GM18508 (cell line): ENCODE results near the gene SMAP1.

Experiments used
- ATAC-seq: cut with Tn5 transposase; IDR thresholded peaks from one replicate; pipeline ENCODE4 v1.9.1; 2021; ENCODE audit warnings: moderate number of reproducible peaks; ENCODE audit not compliant: insufficient read depth, unreplicated experiment

SMAP1 gene

DNA sequence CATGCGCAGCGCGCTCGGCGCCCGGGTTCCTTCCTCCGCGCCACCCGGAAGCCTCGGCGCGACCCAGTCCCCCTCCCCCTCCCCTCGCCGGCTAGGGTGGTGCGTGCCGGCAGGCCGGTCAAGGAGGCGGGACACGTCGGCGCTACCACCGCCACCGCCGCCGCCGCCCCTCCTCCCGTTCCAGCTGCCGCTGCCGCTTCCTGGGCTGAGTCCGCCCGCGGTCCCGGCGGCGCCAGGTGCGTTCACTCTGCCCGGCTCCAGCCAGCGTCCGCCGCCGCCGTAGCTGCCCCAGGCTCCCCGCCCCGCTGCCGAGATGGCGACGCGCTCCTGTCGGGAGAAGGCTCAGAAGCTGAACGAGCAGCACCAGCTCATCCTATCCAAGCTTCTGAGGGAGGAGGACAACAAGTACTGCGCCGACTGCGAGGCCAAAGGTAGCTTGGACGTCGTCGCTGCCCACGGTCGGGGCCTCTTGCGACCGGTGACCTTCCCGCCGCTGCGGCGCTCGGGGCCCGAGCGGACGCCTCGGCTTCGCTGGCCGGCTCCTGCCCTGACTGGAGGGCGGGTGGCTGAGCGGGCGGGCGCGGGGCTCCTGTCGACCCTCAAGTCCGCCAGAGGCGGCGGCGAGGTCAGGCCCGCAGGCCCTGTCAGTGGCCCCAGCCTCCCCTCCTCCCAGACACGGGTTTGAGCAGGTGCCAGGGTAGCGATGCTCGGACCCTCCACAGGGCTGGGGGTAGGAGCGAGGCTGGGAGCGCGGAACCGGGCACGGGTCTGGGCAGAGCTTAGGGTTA lies at the start of gene SMAP1:
TSS of gene SMAP1 (plus strand) at position 173 of the 788 bp plus-strand sequence. CDS start at position 314, 141 bp downstream.
- peak; percentile 49 for ATAC-seq

DNA sequence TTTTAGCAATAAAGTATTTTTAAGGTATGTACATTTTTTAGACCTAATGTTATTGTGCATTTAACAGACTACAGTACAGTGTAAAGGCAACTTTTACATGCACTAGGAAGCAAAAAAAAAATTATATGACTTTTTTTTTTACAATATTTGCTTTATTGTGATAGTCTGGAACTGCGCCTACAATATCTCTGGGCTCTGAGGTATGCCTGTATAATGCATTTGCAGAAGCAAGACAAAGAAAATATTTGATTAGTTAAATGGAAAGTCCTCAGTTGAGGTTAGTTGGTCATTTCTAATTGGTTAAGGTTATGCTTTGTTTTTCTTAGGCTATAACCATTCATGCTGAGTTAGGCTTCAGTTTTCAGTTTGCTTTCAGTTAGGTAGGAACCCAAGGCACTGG lies 46.9 kb upstream of the SMAP1 start:
- ATAC-seq, result no peak

DNA sequence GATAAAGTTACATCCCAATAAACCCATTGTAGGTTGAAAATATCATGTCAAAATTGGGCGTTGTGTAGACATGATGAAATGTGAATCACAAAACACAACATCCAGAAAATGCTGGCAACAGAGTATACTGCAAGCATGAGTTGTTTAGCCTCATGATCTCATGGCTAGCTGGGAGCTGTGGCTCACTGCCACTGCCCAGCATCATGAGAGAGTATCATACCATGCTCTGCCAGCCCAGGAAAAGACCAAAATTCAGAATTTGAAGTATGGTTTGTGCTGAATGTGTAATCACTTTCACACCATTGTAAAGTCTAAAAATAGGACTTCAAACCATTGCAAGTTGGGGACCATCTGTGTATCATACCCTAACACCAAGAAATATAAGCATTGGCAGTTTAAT lies 45.2 kb upstream of the SMAP1 start:
- ATAC-seq, result no peak

DNA sequence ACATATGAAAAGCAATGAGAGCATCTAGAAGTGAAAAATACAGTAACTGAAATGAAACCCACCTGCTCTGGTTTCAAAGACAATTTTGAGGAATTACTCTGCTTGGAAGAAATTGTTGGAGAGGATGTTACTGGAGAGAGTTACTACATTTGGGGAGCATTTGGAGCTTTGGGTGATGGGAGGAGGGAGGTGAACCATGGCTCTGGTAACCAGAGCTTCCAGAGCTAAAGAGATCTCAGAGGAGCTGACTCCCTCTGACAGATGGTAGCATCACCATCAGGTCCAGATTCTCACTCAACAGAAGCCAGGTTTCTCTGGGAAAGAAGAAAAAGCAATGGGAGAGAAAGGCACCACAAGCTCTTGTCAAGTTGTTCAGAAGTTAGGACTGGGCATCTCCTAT lies 42.2 kb upstream of the SMAP1 start:
- no peak for ATAC-seq

DNA sequence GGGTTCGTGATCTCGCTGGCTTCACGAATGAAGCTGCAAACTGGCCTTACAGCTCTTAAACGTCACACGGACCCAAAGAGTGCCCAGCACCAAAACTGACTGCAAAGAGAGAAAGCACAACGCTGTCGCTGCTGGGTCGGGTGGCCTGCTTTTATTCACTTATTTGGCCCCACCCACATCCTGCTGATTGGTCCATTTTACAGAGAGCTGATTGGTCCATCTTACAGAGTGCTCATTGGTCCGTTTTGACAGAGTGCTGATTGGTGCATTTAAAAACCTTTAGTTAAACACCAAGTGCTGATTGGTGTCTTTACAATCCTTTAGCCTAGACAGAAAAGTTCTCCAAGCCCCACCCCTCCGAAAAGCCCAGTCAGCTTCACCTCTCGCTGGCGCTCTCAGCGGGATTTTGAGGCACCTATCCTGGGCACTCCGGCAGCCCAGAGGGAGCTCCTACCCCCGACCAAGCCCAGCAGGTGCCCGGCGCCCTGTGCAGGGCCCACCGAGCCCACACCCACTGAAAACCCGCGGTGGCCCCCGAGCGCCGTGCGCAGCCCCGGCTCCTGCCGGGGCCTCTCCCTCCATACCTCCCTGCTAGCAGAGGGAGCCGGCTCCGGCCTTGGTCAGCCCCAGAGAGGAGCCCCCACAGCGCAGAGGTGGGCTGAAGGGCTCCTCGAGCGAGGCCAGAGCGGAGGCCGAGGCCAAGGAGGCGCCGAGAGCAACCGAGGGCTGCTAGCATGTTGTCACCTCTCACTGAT lies 40.0 kb upstream of the SMAP1 start:
- no peak for ATAC-seq

DNA sequence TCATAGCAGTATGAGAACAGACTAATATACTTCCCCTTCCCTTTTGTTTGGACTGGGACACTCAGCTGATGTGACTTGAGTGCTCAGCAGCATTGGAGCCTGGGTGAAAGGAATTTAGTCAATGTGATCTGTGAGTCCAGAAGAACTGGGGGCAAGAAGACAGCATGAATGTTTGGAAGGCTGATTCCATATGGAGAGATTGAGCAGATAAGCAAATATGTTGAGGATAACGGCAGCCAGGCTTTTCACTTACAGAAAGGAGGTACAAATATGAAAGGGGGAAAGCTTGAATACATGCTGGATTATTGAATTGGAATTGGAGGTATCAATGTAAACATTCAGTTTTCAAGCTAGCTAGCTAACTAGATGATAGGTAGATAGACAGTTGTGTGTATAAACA lies 37.8 kb upstream of the SMAP1 start:
- ATAC-seq, result no peak

DNA sequence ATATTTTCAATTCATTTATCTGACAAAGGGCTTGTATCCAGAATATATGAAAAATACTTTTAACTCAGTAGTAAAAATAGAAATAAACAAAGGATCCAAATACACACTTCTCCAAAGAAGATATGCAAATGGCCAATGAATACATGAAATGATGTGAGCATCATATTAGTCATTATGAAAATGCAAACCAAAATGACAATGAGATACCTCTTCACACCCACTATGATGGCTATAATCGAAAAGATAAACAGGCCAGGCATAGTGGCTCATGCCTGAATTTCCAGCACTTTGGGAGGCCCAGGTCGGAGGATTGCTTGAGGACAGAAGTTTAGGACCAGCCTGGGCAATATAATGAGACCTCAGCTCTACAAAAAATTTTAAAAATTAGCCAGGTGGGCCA lies 33.8 kb upstream of the SMAP1 start:
- no peak for ATAC-seq

DNA sequence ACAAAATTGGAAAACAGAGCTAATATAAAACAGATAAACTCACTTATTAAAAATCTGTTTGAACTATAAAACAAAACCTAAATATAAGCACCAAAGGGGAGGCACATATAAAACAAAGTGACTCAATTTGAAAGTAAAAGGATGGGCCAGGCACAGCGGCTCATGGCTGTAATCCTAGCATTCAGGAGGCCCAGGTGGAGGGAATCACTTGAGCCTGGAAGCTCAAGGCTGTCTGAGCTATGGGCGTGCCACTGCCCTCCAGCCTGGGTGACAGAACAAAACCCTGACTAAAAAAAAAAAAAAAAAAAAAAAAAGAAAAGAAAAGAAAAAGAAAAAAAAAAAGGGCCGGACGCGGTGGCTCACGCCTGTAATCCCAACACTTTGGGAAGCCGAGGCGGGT lies 31.1 kb upstream of the SMAP1 start:
- ATAC-seq, result no peak

DNA sequence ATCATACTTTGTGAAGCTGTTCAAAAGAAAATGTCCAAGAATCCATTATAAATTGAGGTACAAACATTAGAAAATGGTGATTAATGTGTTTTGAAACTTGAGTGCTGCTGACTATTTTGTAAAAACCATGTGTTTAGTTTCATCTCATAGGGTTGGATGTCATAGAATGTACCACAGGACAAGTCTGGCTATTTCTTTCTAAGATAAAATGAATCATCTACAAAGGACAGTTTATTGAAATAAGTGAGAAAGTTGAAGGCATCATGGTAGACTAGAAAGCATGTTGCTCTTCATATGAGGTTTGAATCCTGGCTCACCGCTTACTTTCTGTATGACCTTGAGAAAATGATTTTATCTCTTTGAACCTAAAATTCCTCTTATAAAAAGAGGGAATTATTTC lies 29.2 kb upstream of the SMAP1 start:
- ATAC-seq, result no peak

DNA sequence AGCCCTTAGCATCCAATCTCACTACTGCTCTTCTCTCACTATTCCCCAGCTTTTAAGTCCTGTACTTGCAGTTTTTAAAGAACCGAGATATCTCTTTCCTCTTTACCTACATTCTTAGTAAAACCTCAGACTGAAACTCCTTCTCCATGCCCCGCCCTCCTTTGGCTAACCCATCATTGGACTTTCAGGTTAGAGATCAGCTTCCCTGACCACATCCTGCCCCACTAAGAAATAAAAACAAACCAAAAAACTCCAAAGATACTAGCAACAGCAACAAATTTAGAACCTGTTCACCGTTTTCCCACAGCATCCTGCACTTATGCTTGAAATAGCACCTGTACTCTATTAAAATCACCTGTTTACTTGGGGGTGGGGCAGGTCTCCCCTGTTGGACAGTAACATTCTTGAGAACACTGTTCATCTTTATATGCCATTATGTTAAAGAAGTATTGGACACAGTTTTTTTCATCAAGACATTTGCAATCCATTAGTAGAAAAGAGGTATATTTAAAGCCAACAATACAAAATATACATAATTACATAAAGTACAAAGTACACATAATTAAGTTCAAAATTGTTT lies 16.3 kb upstream of the SMAP1 start:
- ATAC-seq, result peak; percentile 69

DNA sequence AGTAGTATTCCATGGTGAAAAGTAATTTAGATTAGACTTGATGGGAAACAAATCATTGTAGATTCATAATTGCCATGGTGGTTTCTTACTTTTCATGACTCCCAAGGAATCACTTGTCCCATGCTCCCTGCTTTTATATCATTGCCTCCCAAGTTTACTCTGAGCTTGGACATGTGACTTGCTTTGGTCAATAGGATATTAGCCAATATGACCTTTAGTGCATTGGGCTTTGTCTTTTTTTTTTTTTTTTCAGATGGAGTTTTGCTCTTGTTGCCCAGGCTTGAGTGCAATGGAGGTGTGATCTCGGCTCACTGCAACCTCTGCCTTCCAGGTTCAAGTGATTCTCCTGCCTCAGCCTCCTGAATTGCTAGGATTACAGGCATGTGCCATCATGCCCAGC lies 15.5 kb upstream of the SMAP1 start:
- ATAC-seq, result no peak

DNA sequence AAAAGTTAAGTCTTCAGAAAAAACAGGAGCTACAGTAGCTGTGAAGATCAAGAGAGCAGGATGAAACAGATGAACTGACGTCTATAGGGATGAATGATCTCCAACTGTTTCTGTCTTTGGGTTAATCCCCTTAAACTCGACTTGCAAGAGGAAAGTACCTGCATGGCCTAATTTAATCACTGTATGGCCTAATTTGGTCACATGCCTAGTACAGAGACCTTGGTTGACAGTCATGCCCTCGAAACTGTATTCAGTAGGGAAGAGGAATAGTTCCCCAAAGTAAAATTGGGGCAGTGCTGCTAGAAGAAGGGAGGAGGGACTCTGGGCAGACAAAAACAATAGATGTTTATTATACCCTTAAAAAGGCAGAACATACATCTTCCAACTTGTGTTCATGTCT lies 10.0 kb upstream of the SMAP1 start:
- no peak for ATAC-seq

DNA sequence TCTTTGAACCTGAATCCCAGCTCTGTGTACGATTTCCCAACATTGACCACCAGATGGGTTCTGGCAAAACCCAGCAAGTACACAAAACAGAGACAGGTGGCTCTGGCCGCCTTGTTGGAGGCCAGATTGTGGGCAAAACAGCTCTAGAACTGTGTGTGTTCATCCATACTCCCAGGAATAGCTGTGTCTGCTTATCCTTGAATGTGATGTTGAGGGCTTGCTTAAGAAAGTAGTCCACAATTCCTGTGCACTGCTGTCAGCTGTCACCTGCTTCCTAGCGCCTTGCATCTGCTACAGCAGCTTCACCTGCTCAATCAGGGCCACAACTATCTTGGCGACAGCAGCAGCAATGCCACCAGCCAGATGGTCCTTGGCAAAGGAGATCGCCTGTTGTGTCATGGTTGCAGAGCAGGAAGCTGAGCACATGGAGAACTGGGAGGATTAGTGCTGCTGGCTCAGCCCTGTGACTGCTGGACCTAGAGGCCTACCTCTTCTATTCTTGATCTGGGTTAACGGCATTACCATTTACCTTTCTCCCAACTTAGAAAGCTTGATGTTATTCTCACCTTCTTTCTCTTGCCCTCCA lies 3.7 kb upstream of the SMAP1 start:
- no peak for ATAC-seq

DNA sequence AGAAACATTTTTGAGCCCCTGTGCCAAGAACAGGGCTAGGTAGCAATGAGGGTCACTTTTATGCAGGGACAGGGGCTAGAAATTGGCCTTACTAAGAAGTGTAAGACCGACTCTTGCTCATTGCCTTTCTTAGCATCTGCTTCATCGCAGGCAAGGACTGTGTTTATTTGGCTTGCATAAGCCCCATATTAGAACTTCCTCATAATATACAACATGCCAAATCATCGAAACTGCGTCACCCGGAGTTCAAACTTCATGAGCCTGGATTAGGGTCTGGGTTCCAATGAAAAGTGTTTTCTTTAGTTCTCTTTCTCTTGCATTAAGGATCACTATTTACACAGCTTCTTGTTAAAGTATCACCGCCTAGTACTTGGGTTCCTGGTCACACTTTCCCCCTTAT lies 977 bp upstream of the SMAP1 start:
- no peak for ATAC-seq

DNA sequence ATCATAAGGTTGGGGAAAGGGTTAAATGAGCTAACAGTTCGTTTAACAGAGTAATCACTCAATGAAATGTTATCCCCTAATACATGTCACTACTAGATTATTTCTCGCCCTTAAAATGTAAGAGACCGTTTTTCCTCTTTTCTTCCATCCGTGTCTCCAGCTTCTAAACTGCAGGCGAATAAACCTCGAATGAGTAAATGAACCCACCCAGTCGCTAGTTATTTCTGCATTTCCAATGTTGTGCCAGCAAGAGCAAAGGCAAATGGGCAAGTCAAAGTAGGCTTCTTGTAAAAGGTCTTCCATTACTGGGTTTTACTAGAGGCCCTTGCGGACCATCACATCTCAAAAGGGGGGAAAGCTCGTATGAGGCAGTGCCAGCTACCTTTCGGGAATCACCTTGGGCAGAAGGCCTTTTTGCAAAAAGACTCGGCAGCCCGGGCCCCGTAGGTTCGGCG lies 400 bp upstream of the SMAP1 start:
- ATAC-seq, result no peak

DNA sequence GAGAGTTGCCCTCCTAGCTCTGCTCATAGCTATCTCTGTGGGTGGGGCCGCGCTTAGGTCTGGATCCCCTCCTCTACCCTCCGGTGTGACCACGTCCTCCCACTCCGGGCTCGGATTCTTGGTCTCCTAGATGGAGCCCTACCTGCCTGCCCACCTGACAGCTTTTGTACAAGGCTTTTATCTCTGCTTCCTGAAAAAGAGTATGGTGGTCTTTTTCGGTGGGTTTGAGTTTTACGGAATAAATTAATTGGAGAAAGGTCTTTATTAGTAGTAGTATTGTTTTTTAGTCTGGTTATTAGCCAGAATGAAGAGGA lies 773 bp downstream of the SMAP1 start:
- ATAC-seq, result no peak

DNA sequence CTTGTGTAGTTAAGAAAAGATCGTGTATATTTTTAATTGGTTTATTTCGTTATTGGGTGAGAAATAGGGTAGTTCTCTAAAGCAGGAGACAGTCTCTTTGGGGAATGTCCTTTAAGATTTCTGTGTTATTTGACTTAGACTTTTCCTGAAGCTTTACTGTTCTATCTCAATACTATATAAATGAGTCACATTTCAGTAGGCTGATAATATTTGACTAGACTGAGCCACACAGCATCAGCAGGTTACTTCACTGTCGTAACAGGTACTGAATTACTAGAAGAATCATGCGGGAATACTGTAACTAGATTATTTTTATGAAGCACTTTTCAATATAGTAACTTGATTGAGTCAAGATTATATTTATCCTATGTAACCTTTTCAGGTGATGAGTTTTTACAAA lies 1.4 kb downstream of the SMAP1 start:
- ATAC-seq, result no peak

DNA sequence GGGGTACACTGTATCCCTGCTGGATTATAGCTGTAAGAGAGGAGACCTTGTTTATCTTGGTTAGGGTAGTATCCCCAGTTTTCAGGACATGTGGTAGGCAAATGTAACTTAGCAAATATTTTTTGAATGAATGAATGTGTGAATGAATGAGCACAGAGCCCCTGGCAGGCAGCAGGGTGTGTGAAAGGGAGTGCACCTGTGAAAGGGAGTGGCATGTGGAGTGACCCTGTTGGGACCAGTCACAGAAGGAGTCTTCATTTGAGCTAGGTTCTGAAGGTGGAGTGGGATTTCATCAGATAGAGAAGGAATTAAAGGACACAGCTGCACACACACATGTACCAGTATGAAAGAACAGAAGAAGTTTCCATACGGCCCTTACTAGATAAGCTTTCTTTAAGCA lies 4.9 kb downstream of the SMAP1 start:
- ATAC-seq, result no peak

DNA sequence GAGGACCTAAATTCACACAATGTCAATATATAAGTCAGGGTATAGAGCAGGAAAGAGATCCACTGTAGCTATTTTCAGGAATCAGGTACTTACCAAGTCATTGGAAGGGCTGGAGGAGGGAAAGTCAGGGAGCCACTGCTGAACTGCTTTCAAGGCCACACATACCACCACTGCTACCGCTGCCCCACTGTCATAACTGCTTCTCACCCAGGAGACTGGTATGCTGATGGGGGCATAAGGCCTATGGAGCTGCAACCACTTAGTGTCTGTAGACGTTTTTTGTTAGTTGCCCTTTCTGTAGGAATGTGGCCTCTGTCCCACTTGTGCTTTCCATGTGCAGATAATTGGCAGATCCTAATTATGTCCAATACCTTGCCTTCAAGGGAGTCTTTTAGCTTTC lies 5.4 kb downstream of the SMAP1 start:
- no peak for ATAC-seq

DNA sequence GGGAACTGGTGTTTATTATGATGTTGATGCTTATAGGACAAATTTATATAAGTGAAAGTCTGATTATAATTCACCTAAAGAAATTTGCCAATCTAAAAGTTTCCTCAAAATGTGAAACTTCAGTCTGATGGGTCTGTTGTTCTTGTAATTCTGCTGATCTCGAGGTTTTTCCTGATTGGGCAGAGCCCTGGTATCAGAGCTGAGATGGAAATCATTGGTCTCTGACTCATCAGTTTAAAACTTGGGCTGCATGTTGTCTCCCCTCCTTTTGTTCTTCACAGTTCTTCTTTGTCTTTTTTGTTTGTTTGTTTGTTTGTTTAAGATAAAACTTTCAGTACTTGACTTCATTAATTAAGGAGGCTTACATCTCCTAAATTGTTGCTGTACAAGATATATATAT lies 5.9 kb downstream of the SMAP1 start:
- ATAC-seq, result no peak

DNA sequence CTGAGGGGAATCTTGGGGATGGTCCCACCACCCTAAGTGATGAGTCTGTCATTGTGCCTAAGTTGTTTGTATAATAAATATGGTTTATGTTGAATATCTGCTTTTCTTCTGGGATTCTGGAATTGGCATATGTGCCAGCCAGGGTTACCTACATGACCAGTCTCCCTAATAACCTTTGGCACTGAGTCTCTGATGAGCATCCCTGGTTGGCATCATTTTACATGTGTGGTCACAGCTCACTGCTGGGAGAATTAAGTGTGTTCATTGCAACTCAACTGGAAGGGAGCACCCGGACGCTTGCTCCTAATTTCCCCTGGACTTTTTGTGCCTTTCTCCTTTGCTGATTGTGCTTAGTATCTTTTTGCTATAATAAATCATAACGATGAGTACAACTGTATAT lies 8.1 kb downstream of the SMAP1 start:
- ATAC-seq, result no peak
